HepG2 (cell line): Measurements from ENCODE around the gene STX4.

Source experiments
- CBFB ChIP-seq: sonication (generic); formaldehyde crosslinking; IDR thresholded peaks from 2 replicates; pipeline ENCODE4 v1.4.0; 2020; ENCODE audit warnings: missing genetic modification reagents
- NBN ChIP-seq: fragments of 450-650 bp; conservative IDR thresholded peaks from 2 replicates; pipeline ENCODE4 v1.6.1; 2017
- SP1 ChIP-seq, 2 experiments: fragments of 450-650 bp in 1 of 2; sonication (generic) in 1 of 2; formaldehyde crosslinking in 1 of 2; IDR thresholded peaks; 2 replicates each; pipeline versions ENCODE4 v1.4.0 to v1.6.1; 2016 to 2020; ENCODE audit warnings: missing genetic modification reagents in 1 of 2
- ZBTB7B ChIP-seq: sonication (generic); formaldehyde crosslinking; IDR thresholded peaks from 2 replicates; pipeline ENCODE4 v1.4.0; 2020; ENCODE audit warnings: missing genetic modification reagents
- ZNF121 ChIP-seq: sonication (generic); formaldehyde crosslinking; IDR thresholded peaks from 2 replicates; pipeline ENCODE4 v1.5.0; 2020; ENCODE audit warnings: mild to moderate bottlenecking, missing genetic modification reagents
- ZNF569 ChIP-seq: sonication (generic); formaldehyde crosslinking; IDR thresholded peaks from 2 replicates; pipeline ENCODE4 v1.5.0; 2020; ENCODE audit warnings: mild to moderate bottlenecking, missing genetic modification reagents, moderate library complexity, borderline replicate concordance
- TF ChIP-seq, protein P1 (sequence below): IDR thresholded peaks from 2 replicates; pipeline ENCODE4 v1.6.1; 2016; ENCODE audit warnings: control low read depth

DNA sequence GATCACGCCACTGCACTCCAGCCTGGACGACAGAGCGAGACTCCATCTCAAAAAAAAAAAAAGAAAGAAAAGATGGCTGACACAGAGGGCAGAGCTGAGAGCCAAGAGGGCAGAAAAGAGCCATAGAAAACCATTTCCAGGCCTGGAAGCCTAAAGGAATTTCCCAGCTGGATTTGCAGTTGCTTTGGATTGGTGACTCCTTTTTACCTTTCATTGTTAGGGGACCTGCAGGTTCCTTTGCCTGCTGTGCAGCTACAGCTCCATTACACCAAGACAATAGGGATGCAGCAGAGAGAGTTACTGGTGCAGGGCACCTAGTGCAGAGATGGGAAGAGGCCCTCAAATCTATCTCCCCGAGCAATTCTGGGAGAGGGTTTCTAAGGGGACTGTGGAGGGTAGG lies 22.3 kb downstream of the STX4 start:
- TF ChIP-seq CBFB (CRISPR knock-in tag) (no peak), ZNF569 (CRISPR knock-in tag) (no peak), SP1 (IDR thresholded peaks at IDR 0.05) (no peak), SP1 (CRISPR knock-in tag; IDR thresholded peaks at IDR 0.05) (no peak), NBN (no peak), ZNF121 (CRISPR knock-in tag) (no peak), ZBTB7B (no peak)
- TF ChIP-seq, protein P1, sequence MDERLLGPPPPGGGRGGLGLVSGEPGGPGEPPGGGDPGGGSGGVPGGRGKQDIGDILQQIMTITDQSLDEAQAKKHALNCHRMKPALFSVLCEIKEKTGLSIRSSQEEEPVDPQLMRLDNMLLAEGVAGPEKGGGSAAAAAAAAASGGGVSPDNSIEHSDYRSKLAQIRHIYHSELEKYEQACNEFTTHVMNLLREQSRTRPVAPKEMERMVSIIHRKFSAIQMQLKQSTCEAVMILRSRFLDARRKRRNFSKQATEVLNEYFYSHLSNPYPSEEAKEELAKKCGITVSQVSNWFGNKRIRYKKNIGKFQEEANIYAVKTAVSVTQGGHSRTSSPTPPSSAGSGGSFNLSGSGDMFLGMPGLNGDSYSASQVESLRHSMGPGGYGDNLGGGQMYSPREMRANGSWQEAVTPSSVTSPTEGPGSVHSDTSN (CRISPR knock-in tag): no peak
